ENCODE results near the gene GFOD2.
A peak's percentile ranks its signal among the peaks of the same experiment; 100 is the strongest.

The GFOD2 gene

DNA sequence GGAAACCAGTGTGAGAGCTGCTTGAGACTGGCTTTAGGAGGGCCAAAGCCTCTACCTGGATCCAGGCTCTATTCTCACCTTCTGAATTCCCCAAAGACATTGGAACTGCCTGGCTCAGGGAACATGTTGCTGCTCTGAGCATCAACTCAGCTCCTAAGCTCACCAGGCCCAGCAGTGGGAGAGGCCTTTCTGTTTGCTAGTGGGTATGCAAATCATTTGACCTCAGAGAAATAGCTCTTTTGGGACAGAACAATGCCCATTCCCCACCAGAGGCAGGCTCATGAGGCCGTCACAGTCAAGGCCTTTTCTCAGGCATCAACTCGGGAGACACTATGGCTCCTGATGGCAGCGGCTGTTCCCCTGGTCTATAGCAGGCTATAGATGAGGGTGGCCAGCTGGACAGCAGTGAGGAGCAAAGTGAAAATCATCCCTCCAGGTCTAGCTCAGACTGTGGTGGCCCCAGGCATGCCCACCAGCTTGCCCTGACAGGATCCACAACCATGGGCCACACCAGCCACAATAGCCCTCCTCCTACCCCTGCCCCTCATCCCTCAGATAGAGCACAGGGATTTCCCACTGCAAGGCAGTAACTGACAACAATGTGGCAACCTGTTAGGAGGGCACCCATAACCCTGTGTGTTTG is 30.4 kb upstream of the GFOD2 start:
- DNase-seq (ENCODE audit: low read depth) = peak; percentile 21
- TF ChIP-seq, protein P1, sequence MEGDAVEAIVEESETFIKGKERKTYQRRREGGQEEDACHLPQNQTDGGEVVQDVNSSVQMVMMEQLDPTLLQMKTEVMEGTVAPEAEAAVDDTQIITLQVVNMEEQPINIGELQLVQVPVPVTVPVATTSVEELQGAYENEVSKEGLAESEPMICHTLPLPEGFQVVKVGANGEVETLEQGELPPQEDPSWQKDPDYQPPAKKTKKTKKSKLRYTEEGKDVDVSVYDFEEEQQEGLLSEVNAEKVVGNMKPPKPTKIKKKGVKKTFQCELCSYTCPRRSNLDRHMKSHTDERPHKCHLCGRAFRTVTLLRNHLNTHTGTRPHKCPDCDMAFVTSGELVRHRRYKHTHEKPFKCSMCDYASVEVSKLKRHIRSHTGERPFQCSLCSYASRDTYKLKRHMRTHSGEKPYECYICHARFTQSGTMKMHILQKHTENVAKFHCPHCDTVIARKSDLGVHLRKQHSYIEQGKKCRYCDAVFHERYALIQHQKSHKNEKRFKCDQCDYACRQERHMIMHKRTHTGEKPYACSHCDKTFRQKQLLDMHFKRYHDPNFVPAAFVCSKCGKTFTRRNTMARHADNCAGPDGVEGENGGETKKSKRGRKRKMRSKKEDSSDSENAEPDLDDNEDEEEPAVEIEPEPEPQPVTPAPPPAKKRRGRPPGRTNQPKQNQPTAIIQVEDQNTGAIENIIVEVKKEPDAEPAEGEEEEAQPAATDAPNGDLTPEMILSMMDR (IDR thresholded peaks at IDR 0.05; ENCODE audit: insufficient read depth, low read depth, low read length, missing control alignments) = no peak

DNA sequence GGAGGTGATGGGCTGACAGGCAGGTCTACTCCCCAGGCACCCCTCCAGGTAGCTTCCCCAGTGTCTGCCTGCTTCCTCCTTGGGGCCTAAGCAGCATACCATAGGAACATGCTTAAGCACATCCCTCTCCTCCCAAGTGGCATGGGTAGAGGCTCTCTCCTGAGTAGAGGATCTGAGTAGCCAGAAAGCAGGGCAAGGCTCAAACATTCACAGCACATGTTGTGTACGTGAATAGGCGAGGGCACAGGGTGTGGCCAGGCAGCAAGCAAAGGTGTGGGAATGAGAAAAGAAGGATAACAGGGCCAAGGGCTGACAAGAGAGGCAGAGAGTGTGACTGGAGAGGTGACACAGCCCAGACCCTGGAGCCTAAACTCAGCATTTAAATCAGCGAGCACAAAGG is 29.7 kb upstream of the GFOD2 start:
- DNase-seq (ENCODE audit: low read depth) = no peak
- no peak overlapping the region for H3K4me3 ChIP-seq (ENCODE audit: low read depth, low read length)
- TF ChIP-seq, protein P1 (IDR thresholded peaks at IDR 0.05; ENCODE audit: insufficient read depth, low read depth, low read length, missing control alignments) = no peak

More for the DNA sequence above, 30.4 kb upstream of the GFOD2 start:
- no peak overlapping the region for H3K4me3 ChIP-seq (ENCODE audit: low read depth, low read length)

GRCh38 chr16:67746846-67747245 is 27.7 kb upstream of the GFOD2 start:
- H3K4me3 ChIP-seq (ENCODE audit: low read depth, low read length) = no peak overlapping the region
- TF ChIP-seq, protein P1 (IDR thresholded peaks at IDR 0.05; ENCODE audit: insufficient read depth, low read depth, low read length, missing control alignments) = no peak
- no peak for DNase-seq (ENCODE audit: low read depth)

DNA sequence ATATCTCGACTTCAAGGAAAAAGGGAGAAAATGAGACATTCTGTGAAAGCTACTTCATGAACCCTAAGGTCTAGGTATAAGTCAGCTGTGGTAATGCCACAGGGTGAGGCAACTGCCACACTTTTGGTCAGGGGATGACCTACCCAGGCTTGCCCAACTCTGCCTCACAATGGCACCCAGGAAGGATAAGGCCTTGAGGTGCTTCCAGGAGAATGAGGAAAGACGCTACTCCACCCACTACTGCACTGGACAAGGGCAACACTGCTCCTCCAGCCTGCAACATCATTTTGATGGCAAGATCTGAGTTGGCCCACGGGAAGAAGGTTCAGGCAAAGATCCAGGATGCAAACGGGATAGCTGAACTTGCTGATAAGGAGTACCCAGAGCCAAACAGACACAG is 22.0 kb upstream of the GFOD2 start:
- TF ChIP-seq, protein P1 (IDR thresholded peaks at IDR 0.05; ENCODE audit: insufficient read depth, low read depth, low read length, missing control alignments) = no peak
- H3K4me3 ChIP-seq (ENCODE audit: low read depth, low read length) = no peak overlapping the region
- no peak for DNase-seq (ENCODE audit: low read depth)

DNA sequence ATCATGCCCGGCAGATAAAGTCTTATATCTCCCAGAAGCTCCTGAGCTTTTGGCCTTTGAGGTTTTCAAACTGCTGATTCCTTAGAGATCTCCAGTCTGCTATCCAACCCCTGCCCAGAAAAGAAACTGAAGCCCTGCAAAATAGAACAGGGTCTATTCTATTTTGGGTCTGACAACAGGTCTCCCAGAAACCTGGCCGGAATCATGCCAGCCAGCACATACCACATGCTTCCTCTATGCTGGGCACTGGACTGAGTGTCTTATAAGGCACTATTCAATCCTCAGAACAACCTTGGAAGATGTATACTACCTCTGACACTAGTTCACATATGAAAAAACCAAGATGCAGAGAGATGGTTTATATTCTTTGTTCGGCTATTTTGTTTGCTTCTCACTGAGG is 21.3 kb upstream of the GFOD2 start:
- TF ChIP-seq, protein P1 (IDR thresholded peaks at IDR 0.05; ENCODE audit: insufficient read depth, low read depth, low read length, missing control alignments) = no peak
- H3K4me3 ChIP-seq (ENCODE audit: low read depth, low read length) = no peak overlapping the region
- no peak for DNase-seq (ENCODE audit: low read depth)

- TF ChIP-seq, protein P1 (IDR thresholded peaks at IDR 0.05; ENCODE audit: insufficient read depth, low read depth, low read length, missing control alignments) = no peak
- no peak overlapping the region for H3K4me3 ChIP-seq (ENCODE audit: low read depth, low read length)
- DNase-seq (ENCODE audit: low read depth) = no peak
Observed at GRCh38 chr16:67736858-67737257, 17.7 kb upstream of the GFOD2 start.

DNA sequence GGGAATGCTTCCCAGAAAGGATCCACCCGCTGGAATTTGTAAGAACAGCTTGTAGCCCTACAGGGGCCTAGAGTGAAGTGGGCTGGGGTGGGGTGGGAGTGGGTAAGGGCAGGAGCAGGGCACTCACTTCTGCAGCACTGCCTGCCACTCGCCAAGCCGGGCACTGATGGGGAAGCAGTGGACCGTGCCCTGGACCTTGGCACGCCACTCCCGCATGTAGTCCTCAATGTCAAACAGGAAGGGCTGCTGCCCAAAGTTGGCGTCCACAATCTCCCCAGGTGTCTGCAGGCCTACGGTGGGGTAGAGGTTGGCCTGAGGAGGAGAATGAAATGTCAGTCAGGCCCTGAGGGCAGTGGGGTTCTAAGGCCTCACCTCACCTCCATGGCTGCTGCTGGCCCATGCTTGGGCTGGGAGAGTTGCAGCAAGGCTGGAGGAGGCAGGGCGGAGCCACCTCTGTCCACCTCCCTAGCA is 15.7 kb upstream of the GFOD2 start:
- no peak for DNase-seq (ENCODE audit: low read depth)
- TF ChIP-seq, protein P1 (IDR thresholded peaks at IDR 0.05; ENCODE audit: insufficient read depth, low read depth, low read length, missing control alignments) = no peak
- H3K4me3 ChIP-seq (ENCODE audit: low read depth, low read length) = no peak overlapping the region

Data from GM12865 (cell line).